HepG2 (cell line): ENCODE results near the gene GIPC3. TPM values are rescaled to one million over a fixed set of nuclear protein-coding genes. Genes with fewer than 3 reads are reported as not detected.
A peak's percentile ranks its signal among the peaks of the same experiment; 100 is the strongest.

Experiments used
- AKNA ChIP-seq: sonication (generic); formaldehyde crosslinking; IDR thresholded peaks from 2 replicates; pipeline ENCODE4 v1.4.0; 2020; ENCODE audit warnings: missing genetic modification reagents, borderline replicate concordance
- CBX5 ChIP-seq: sonication (generic); formaldehyde crosslinking; IDR thresholded peaks from 2 replicates; pipeline ENCODE4 v1.4.0; 2020; ENCODE audit warnings: missing genetic modification reagents, borderline replicate concordance
- DRAP1 ChIP-seq: IDR thresholded peaks from 2 replicates; pipeline ENCODE4 v1.6.1; 2016; ENCODE audit warnings: missing genetic modification reagents, missing compliant biosample characterization
- FUBP1 ChIP-seq: sonication (generic); formaldehyde crosslinking; IDR thresholded peaks from 2 replicates; pipeline ENCODE4 v1.5.1; 2020; ENCODE audit warnings: missing genetic modification reagents, mild to moderate bottlenecking, borderline replicate concordance
- PCBP1 ChIP-seq: fragments of 200-400 bp; formaldehyde crosslinking; IDR thresholded peaks from 2 replicates; pipeline ENCODE4 v1.6.1; 2017; ENCODE audit warnings: mild to moderate bottlenecking, low read depth, low read length, borderline replicate concordance
- PREB ChIP-seq: sonication (generic); formaldehyde crosslinking; IDR thresholded peaks from 2 replicates; pipeline ENCODE4 v1.4.0; 2020; ENCODE audit warnings: missing genetic modification reagents
- ZHX2 ChIP-seq, 2 experiments: sonication (generic) in 1 of 2; formaldehyde crosslinking in 1 of 2; IDR thresholded peaks; 2 replicates each; pipeline versions ENCODE4 v1.6.1 to v1.9.0; 2014 to 2022; ENCODE audit warnings: antibody characterized with exemption in 1 of 2, borderline replicate concordance in 1 of 2, inconsistent platforms in 1 of 2, low read depth in 1 of 2, missing genetic modification reagents in 1 of 2
- ZNF383 ChIP-seq: sonication (generic); formaldehyde crosslinking; IDR thresholded peaks from 2 replicates; pipeline ENCODE4 v1.4.0; 2020; ENCODE audit warnings: missing genetic modification reagents, mild to moderate bottlenecking, borderline replicate concordance
- ZNF44 ChIP-seq: sonication (generic); formaldehyde crosslinking; IDR thresholded peaks from 2 replicates; pipeline ENCODE4 v1.5.1; 2020; ENCODE audit warnings: mild to moderate bottlenecking, missing genetic modification reagents
- polyA plus RNA-seq, 8 experiments: library from polyadenylated mRNA; depleted of rRNA in 3 of 8; stranded (reverse) in 7 of 8; unstranded in 1 of 8; fragments of >200 nt; fragmentation: Illumina TruSeq in 4 of 8; extraction: Trizol in 4 of 8; gene quantifications; 2 replicates each; pipeline versions ENCODE4 v1.2.1 to v1.2.3, GENCODE V29; 2011 to 2016; ENCODE audit warnings: low read depth in 4 of 8, missing spikeins in 1 of 8, mixed read lengths in 1 of 8; ENCODE audit not compliant: insufficient read depth in 1 of 8
- total RNA-seq, 5 experiments: library from RNA; depleted of rRNA; stranded (reverse); fragments of >200 nt; fragmentation: Illumina TruSeq; extraction: Trizol; gene quantifications; 2 replicates each; pipeline ENCODE4 v1.2.3, GENCODE V29; 2016; ENCODE audit warnings: low read depth in 1 of 5

GIPC3 gene
- total and polyA plus RNA-seq, 2 of the 13 experiments (the other 11 are each of a cell fraction or from before 2014, with no cell fraction given): 0.05 TPM; not detected in 1

GRCh38 chr19:3544742-3545668, 40.3 kb upstream of the GIPC3 start (continued):
- no peak for TF ChIP-seq AKNA (CRISPR knock-in tag)
- no peak for TF ChIP-seq ZNF44 (CRISPR knock-in tag)
- TF ChIP-seq CBX5: peak; percentile 17; the same call in 1 of the 2 replicates
- TF ChIP-seq ZNF383 (CRISPR knock-in tag): no peak
- no peak for TF ChIP-seq ZHX2 (IDR thresholded peaks at IDR 0.05; ENCODE audit: low read depth)
- no peak for TF ChIP-seq ZHX2 (CRISPR knock-in tag; IDR thresholded peaks at IDR 0.05; ENCODE audit: borderline replicate concordance)
- 0 out of 2 replicates have a peak, but pooled peaks have one; percentile 70 for TF ChIP-seq PCBP1
- TF ChIP-seq DRAP1 (CRISPR knock-in tag): no peak
- TF ChIP-seq PREB: no peak
- TF ChIP-seq FUBP1: no peak
